DOHH2 (cell line): ENCODE data around the gene ENDOD1.

Experiments used
- H3F3A ChIP-seq: fragments of 200-600 bp; sonication (generic), shearing (Covaris generic); 2 replicates; pipeline ENCODE4 v1.6.0; 2016; ENCODE audit warnings: antibody characterized with exemption, mild to moderate bottlenecking; ENCODE audit not compliant: control insufficient read depth, insufficient read depth
- H3K27ac ChIP-seq: fragments of 200-600 bp; sonication (generic); 2 replicates; pipeline ENCODE4 v1.5.1; 2014; ENCODE audit warnings: low read depth, mild to moderate bottlenecking, low read length, moderate library complexity
- H3K27me3 ChIP-seq: fragments of 200-600 bp; sonication (generic); 2 replicates; pipeline ENCODE4 v1.6.1; 2014; ENCODE audit warnings: mild to moderate bottlenecking, low read length, mixed read lengths; ENCODE audit not compliant: control insufficient read depth
- H3K36me3 ChIP-seq: fragments of 200-600 bp; sonication (generic); 2 replicates; pipeline ENCODE4 v1.6.1; 2014; ENCODE audit warnings: mild to moderate bottlenecking, low read length, moderate library complexity, mixed read lengths; ENCODE audit not compliant: control insufficient read depth
- H3K4me1 ChIP-seq: fragments of 200-600 bp; sonication (generic); 2 replicates; pipeline ENCODE4 v1.6.1; 2014; ENCODE audit warnings: mild to moderate bottlenecking, low read length, mixed read lengths; ENCODE audit not compliant: control insufficient read depth
- H3K4me2 ChIP-seq: fragments of 200-600 bp; sonication (generic); 2 replicates; pipeline ENCODE4 v1.6.0; 2014; ENCODE audit warnings: mild to moderate bottlenecking, low read length, moderate library complexity
- H3K4me3 ChIP-seq: fragments of 200-600 bp; sonication (generic); 2 replicates; pipeline ENCODE4 v1.5.1; 2014; ENCODE audit warnings: mild to moderate bottlenecking, low read length, mixed read lengths
- H3K79me2 ChIP-seq: fragments of 200-600 bp; sonication (generic); 2 replicates; pipeline ENCODE4 v1.6.1; 2014; ENCODE audit warnings: mild to moderate bottlenecking, low read length, mixed read lengths; ENCODE audit not compliant: control insufficient read depth
- H3K9me2 ChIP-seq: fragments of 200-600 bp; sonication (generic); replicated peaks from 2 replicates; pipeline ENCODE4 v1.6.1; 2014; ENCODE audit warnings: mild to moderate bottlenecking, low read length, mixed read lengths; ENCODE audit not compliant: control insufficient read depth
- H3K9me3 ChIP-seq: fragments of 200-600 bp; sonication (generic); 2 replicates; pipeline ENCODE4 v1.6.1; 2014; ENCODE audit warnings: antibody characterized with exemption, low read length, mixed read lengths; ENCODE audit not compliant: control insufficient read depth, insufficient read depth
- H4K20me1 ChIP-seq: fragments of 200-600 bp; sonication (generic); 2 replicates; pipeline ENCODE4 v1.6.0; 2014; ENCODE audit warnings: low read depth, mild to moderate bottlenecking, antibody characterized with exemption, low read length, moderate library complexity; ENCODE audit not compliant: control insufficient read depth, insufficient read depth
- EZH2phosphoT487 ChIP-seq: fragments of 200-600 bp; sonication (generic); IDR thresholded peaks from 2 replicates; pipeline ENCODE4 v1.6.1; 2017; ENCODE audit warnings: borderline replicate concordance, mild to moderate bottlenecking, antibody characterized with exemption, low read length, moderate library complexity, mixed read lengths
- TF ChIP-seq, protein P1 (sequence below): fragments of 200-600 bp; sonication (generic); IDR thresholded peaks from one replicate; pipeline ENCODE4 v1.5.1; 2014; ENCODE audit warnings: antibody characterized with exemption, mild to moderate bottlenecking, low read depth, low read length; ENCODE audit not compliant: poor library complexity, severe bottlenecking

Gene ENDOD1

DNA sequence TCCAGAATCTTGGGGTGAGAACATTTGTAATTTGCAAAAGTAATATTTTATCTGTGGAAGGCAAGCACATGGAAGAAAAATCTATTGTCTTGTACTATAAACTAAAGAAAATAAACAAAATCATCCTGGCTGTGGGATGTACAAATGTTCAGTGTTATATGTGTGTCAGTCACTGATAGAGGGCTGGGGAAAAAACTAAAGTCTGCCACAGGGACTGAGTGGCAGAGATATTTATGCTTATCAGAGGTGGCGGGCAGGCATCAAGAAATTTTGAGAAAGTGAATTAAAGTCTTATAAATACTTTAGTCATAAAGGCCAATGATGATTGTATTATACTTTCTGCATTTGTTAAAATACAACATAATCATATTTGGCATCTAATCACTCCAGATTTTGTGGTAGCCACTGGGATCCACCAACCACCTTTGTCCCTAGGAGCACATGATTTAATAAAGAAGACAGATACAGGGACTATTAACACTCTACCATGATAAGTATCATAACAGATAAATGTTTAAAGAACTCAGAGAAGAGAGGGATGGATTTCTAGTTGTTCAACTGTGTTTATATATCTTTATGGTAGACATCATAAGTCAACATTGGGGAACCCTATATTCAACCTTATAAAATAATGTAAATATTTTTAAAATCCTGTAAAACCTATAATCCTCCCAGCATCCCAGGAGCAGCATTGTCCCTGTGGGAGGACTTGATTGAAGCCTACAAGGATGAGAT, 2.6 kb upstream of the ENDOD1 start:
- H3K27me3 ChIP-seq, result no peaks in the 10 kb centered on the region
- no peaks in the 10 kb centered on the region for H3K36me3 ChIP-seq
- peaks cover 14% of the 10 kb centered on the region for H3K79me2 ChIP-seq
- H3K4me1 ChIP-seq, result peaks cover 28% of the 10 kb centered on the region
- no peaks in the 10 kb centered on the region for H3K9me2 ChIP-seq
- 0 out of 2 replicates have a peak, but pooled peaks cover 2% of the 10 kb centered on the region for H3F3A ChIP-seq
- no peaks in the 10 kb centered on the region for H4K20me1 ChIP-seq
- no peak overlapping the region for H3K4me2 ChIP-seq
- no peak overlapping the region for H3K4me3 ChIP-seq
- no peak overlapping the region for H3K27ac ChIP-seq
- no peak for TF ChIP-seq EZH2phosphoT487
- TF ChIP-seq, protein P1, sequence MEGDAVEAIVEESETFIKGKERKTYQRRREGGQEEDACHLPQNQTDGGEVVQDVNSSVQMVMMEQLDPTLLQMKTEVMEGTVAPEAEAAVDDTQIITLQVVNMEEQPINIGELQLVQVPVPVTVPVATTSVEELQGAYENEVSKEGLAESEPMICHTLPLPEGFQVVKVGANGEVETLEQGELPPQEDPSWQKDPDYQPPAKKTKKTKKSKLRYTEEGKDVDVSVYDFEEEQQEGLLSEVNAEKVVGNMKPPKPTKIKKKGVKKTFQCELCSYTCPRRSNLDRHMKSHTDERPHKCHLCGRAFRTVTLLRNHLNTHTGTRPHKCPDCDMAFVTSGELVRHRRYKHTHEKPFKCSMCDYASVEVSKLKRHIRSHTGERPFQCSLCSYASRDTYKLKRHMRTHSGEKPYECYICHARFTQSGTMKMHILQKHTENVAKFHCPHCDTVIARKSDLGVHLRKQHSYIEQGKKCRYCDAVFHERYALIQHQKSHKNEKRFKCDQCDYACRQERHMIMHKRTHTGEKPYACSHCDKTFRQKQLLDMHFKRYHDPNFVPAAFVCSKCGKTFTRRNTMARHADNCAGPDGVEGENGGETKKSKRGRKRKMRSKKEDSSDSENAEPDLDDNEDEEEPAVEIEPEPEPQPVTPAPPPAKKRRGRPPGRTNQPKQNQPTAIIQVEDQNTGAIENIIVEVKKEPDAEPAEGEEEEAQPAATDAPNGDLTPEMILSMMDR, result no peak
- no peaks in the 10 kb centered on the region for H3K9me3 ChIP-seq

DNA sequence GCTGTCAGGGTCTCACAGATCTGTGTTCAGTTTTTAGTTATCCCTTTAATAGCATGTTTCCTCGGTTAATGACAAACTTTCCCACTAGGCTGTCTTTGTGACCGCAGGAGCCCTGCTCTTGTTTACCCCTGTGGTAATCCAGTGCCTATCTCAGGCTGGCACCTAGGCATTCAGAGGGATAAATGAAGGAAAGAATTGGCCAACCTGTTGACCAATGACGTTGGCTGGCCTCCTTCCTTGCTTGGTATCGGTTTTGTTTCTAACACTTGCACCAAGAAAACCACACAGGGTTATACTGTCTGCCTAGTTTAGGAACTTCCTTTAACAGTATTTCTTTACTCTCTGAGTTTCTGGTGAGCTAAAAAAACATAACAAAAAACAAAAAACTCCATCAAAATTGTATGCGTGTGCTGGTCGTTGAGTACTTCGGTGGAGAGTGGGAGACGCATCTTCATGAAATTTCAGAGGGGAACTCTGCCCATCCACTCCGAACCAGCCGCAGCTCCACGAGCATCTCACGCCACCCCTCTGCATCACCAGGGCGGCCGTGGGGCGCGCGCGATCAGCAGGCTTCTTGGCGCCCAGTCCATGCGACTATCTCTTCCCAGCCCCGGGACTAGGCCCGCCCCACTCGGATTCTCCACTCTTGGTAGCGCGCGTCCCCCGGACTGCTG, 563 bp upstream of the ENDOD1 start:
- Histone ChIP-seq H4K20me1 (no peaks in the 10 kb centered on the region), H3K4me1 (peaks cover 48% of the 10 kb centered on the region), H3F3A (0 out of 2 replicates have a peak, but pooled peaks cover 2% of the 10 kb centered on the region), H3K79me2 (peaks cover 19% of the 10 kb centered on the region), H3K27me3 (no peaks in the 10 kb centered on the region), H3K9me3 (no peaks in the 10 kb centered on the region), H3K9me2 (no peaks in the 10 kb centered on the region), H3K27ac (no peak overlapping the region; the same call in 1 of the 2 replicates), H3K4me3 (peak overlapping the region; percentile 89), H3K4me2 (peak overlapping the region; percentile 83), H3K36me3 (no peaks in the 10 kb centered on the region)
- TF ChIP-seq, protein P1, result no peak
- TF ChIP-seq EZH2phosphoT487, result no peak

DNA sequence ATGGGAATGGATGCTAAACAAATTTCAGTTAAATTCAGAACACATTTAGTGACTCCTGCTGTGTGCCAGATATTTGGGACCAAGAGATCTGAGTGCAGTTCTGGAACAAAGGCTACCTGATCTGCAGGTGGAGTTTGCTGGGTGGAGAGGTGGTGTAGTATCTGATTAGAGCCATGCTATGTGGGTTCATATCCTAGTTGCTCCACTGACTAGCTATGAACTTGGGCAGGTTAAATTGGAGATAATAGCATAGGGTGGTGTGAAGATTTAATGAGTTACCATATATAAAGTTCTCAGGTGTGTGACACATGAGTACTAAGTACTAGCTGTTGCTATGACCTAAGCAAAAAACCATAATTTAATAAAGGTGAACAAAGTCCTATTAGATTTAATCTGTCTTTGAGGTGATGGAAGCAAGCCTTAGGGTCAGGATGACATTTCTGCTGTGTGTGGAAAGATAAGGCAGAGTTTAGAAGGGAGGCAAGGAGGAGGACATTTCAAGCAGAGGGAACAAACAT, 2.1 kb downstream of the ENDOD1 start:
- Histone ChIP-seq H3K9me2 (no peaks in the 10 kb centered on the region), H3K79me2 (peaks cover 34% of the 10 kb centered on the region), H3K36me3 (peaks cover 15% of the 10 kb centered on the region), H3K4me1 (peaks cover 75% of the 10 kb centered on the region), H3K27ac (no peak overlapping the region), H3K4me3 (no peak overlapping the region), H3F3A (peaks cover 16% of the 10 kb centered on the region), H3K4me2 (peak overlapping the region; percentile 83; the same call in 1 of the 2 replicates), H4K20me1 (no peaks in the 10 kb centered on the region), H3K27me3 (no peaks in the 10 kb centered on the region), H3K9me3 (peaks cover 9% of the 10 kb centered on the region; the same call in 1 of the 2 replicates)
- no peak for TF ChIP-seq EZH2phosphoT487
- TF ChIP-seq, protein P1, result no peak
